Right ventricle myocardium inferior (tissue), 1 donor: ENCODE data around the gene CAMTA1. TPM values are rescaled to one million over a fixed set of nuclear protein-coding genes. Genes with fewer than 3 reads are reported as not detected.
A peak's percentile ranks its signal among the peaks of the same experiment; 100 is the strongest.

ENCODE experiments used
- ATAC-seq: fragments of 200-7000 bp; cut with Tn5 transposase; one replicate; pipeline ENCODE4 v1.9.1; 2020; ENCODE audit warnings: mild to moderate bottlenecking, moderate library complexity
- DNase-seq: peaks from one replicate; pipeline ENCODE4 v3.0.0; 2021; ENCODE audit errors: missing footprints
- intact Hi-C: fragments of 100-400 bp; cut with DNase I; formaldehyde crosslinking; loops from one replicate; pipeline ENCODE4 v1.11.0; 2022
- total RNA-seq: library from RNA; stranded (reverse); fragmentation: NEBNext Ultra II Directional; extraction: Animal tissue kit (Norgen Biotek cat#: 25700); gene quantifications from one replicate; pipeline ENCODE4 v1.2.1, GENCODE V29; 2021
- donor health status: DM: no; HTN: yes; CAD: no; lungs with severe emphysema.

The CAMTA1 gene
- total RNA-seq, 1 donor from 2014 or later, result 159 TPM

GRCh38 chr1:7517611-7518330 is 732.5 kb downstream of the CAMTA1 start:
- intact Hi-C loops, result loop anchor here (2.0 to 5.0 kb wide), 4 partner anchors 130 to 227 kb away; no protein-coding TSS in a partner anchor
- ATAC-seq (peak; percentile 91), DNase-seq (no peak)

DNA sequence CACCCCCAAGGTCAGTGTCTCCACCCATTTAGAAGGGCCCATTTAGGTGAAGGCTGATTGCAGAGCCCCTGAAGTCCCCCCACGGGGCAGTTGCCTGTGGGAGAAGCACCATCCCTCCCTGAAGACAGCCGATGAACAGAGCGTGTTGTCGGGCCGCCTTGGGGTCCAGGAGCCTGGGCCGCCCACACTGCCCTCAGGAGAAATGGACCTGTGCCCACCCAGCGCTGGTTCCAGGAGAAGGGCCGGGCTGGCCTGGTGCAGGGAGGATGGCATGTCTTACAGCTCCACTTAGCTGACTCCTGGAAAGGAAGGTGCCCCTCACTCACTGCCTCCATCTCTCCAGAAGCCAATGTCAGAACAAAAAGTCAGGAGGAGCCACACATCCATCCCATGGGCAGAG is 733.2 kb downstream of the CAMTA1 start:
- intact Hi-C loops, result loop anchor here (2.0 to 5.0 kb wide), 3 partner anchors 129 to 228 kb away; no protein-coding TSS in a partner anchor
- no peak for DNase-seq
- ATAC-seq, result no peak

- DNase-seq (no peak), ATAC-seq (no peak)
- intact Hi-C loops, result loop anchor here (2.0 to 5.0 kb wide), 3 partner anchors 128 to 229 kb away; no protein-coding TSS in a partner anchor
These were observed 734.1 kb downstream of the CAMTA1 start for GRCh38 chr1:7519181-7519860.

- ATAC-seq (no peak), DNase-seq (no peak)
- intact Hi-C loops, result loop anchor here (2.0 to 5.0 kb wide), 3 partner anchors 127 to 229 kb away; no protein-coding TSS in a partner anchor
These were observed 734.7 kb downstream of the CAMTA1 start for GRCh38 chr1:7519861-7520395.

- DNase-seq (no peak), ATAC-seq (no peak)
- intact Hi-C loops, result no loop called here
These were observed 735.2 kb downstream of the CAMTA1 start for GRCh38 chr1:7520496-7520895.

DNA sequence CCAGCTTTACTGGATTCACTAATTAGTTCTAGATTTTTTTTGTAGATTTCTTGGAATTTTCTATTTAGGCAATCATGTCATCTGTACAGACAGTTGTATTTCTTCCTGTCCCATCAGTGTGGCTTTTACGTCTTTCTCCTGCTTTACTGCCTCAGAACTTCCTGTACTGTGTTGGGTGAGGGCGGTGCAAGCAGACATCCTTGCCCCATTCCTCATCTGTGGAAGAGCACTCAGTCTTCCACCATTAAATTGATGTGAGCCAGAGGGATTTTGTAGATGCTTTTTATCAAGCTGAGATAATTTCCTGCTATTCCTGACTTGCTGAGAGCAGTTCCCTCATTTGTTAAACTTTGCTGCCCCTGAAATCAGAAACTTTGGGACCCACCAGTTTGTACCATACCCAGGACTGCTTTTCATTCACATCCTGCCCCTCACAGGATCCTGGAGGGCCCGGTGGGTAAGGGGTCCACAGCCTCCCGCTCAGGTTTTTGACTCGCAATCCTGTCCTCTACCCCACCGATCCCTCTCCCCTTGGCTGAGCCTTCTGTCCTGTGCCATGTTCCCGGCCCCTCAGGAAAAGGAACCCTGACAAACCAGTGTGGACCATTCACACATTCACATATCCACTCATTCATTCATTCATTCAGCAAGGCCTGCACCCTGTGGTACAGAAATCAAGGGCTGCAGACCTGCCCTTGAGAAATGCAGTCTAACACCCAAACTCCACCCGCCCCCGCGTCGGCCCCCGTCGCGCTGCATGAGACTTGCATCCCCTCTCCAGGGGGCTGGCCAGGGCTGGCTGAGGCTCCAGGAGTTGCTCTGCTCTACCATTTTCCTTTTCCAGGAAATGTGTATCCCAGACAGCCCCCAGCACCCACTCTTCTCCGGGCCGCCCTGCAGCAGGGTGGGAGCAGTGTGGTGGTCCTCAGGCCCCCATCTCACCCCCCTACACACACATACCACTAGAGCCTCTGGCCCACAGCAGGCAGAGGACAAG is 739.4 kb downstream of the CAMTA1 start:
- intact Hi-C loops, result no loop called here

DNA sequence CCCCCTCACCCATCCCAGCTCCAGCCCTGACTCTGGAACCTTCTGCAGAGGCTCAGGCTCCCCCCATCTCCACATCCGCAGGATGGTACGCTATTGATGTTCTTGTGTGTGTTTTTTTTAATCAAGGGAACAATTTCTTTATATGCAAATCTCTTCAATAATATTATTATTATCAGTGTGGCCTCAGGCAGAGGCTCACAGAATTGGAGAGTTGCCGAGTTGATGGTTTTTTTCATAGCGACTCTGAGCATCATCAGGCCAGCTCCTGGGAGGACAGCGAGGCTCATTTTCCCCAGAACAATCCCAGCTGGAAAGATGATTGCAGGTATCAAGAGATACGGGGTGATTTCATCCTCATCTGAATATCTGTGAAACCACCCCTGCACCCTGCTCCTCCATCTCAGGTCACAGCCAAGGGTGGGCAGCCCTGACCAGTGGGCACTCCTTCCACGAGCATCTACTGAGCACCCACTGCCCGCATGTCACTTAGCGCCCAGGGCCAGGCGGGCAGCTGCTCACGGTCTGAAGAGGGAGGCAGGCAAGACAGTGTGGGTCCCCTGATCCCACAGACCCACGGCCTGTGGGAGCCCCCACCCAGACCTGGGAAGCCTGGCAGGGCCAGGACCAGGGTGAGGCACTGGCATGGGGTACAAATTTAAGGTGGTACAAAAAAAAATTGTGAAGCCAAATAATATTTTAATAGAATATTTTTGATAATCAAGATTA is 740.2 kb downstream of the CAMTA1 start:
- DNase-seq (no peak), ATAC-seq (no peak)
- intact Hi-C loops, result no loop called here

More for the DNA sequence above, 739.4 kb downstream of the CAMTA1 start:
- DNase-seq (no peak), ATAC-seq (no peak)

DNA sequence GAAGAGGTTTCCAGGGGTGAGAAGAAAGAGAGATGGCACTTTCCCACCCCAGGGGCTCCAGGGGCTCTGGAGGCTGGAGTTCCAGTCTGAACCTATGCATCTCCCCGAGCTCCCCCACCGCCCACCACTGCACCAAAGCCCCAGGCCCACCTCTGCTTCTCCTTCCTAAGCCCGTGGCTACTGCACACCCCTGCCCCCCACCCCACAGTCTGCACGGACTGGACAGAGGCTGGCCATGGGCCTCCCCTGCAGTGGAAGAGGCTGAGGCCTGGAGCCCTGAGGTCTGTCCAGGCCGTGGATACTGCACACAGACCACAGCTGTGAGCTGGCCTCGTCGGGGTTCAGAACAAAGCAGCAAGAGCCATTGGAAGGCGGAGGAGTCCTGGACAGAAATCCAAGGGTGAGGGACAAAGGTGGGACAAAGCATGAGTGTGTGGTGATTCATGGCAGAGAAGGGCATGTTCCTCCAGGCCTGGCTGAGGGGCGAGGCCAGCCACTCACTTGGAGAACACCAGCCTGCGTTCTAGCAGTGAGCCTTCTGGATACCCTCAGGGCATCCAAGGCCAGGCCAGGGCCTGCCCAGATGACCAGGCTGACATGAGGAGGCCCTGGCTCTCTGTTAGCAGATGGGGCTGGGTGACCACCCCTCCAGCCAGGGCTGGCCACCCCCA is 741.1 kb downstream of the CAMTA1 start:
- no peak for DNase-seq
- intact Hi-C loops, result no loop called here
- ATAC-seq, result no peak

- no peak for DNase-seq
- intact Hi-C loops, result no loop called here
- no peak for ATAC-seq
These were observed 741.8 kb downstream of the CAMTA1 start for GRCh38 chr1:7526867-7527732.

DNA sequence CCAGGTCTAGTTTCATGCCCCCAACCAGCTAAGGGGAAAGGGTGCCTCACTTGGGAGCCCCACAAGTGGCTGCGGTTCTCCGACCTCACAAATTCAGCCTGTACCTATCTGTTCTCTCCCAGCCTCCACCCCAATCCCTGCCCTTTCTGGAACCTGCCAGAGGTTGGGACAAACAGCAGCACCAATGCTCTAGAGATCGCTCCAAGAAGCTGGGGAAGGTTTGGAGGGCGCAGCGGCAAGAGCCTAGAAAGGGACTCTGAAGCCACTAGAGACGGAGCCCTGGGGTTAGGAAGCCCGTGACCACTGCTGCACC is 742.4 kb downstream of the CAMTA1 start:
- no peak for DNase-seq
- intact Hi-C loops, result no loop called here

GRCh38 chr1:7528386-7529198 is 743.3 kb downstream of the CAMTA1 start:
- intact Hi-C loops, result no loop called here
- ATAC-seq (no peak), DNase-seq (no peak)

More for the DNA sequence above, 742.4 kb downstream of the CAMTA1 start:
- ATAC-seq, result no peak

- DNase-seq (no peak), ATAC-seq (no peak)
- intact Hi-C loops, result no loop called here
These were observed 744.7 kb downstream of the CAMTA1 start for GRCh38 chr1:7529917-7530316.

GRCh38 chr1:7531562-7532340 is 746.5 kb downstream of the CAMTA1 start:
- DNase-seq (no peak), ATAC-seq (no peak)
- intact Hi-C loops, result no loop called here

DNA sequence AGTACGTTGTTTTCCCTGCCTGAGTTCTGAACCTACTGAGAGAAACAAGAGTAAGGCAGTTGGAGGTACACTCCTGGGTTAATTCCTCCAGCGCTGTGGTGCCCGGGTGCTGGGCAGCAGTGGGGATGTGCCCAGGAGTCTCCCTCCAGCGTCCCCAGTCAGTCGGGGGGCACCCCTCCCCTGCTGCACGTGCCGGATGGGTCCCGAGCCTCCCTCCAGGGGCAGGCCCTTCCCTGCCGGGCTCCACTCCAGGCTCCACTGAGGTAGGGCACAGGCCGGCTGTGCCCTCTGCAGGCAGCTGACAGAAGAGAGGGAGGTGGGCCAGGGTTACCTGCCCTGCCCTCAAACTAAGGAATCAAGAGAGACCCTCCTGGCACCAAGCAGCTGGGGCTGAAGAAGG is 747.8 kb downstream of the CAMTA1 start:
- ATAC-seq (no peak), DNase-seq (no peak)
- intact Hi-C loops, result no loop called here

DNA sequence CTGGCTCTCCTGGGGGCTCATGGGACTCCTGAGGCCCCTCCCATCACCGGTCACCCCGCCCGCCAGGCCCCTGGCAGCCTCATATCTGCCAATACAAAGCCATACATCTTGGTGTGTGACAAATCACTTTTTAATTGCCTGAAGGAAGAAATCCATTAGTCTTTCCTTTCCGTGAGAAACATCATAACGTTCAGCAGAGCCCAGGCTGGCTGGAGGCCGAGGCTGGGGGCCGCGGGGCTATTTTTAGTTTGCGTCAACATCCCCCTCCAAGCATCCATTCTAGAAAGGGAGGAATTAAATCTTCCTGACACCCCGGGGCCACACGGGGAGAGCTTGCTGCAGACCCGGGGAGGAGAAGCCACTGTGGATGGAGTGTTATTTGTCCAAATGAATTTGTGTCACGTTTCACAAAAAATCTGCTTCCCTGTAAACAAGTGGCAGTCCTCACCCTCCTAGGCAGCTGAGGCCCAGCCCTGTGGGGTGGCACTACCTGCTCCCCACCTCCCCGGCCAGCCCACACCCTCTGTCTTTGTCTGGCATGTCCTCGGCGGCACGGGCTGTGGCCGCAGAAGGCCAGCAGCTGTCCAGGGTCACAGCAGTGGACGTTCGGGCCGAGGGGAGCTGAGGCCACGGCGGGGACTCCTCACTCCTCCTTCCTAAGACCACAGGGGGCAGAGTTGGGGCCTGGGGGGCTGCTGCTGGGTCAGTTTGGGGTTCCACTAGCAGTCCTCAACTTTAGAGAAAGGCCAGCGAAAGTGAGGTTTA is 749.0 kb downstream of the CAMTA1 start:
- no peak for DNase-seq
- no peak for ATAC-seq
- intact Hi-C loops, result no loop called here
